Panc1 (cell line): ENCODE measurements around the gene TJAP1.

Experiments used
- CTCF ChIP-seq: fragments of 450-650 bp; IDR thresholded peaks from 2 replicates; pipeline ENCODE4 v1.5.1; 2017; ENCODE audit warnings: mild to moderate bottlenecking
- POLR2AphosphoS5 ChIP-seq: IDR thresholded peaks from 2 replicates; pipeline ENCODE4 v1.6.1; 2012; ENCODE audit warnings: mild to moderate bottlenecking, low read depth, low read length, moderate library complexity
- REST ChIP-seq, 2 experiments: IDR thresholded peaks; 2 replicates each; pipeline ENCODE4 v1.6.1; 2011 to 2012; ENCODE audit warnings: low read depth in 2 of 2, control low read depth in 1 of 2, low read length in 1 of 2, mild to moderate bottlenecking in 1 of 2, moderate library complexity in 1 of 2; ENCODE audit not compliant: insufficient read depth in 1 of 2
- SIN3A ChIP-seq: IDR thresholded peaks from 2 replicates; pipeline ENCODE4 v1.6.1; 2012; ENCODE audit warnings: low read depth, mild to moderate bottlenecking, low read length, moderate library complexity, borderline replicate concordance; ENCODE audit not compliant: insufficient read depth
- TCF7L2 ChIP-seq: IDR thresholded peaks from 2 replicates; pipeline ENCODE4 v1.6.1; 2011; ENCODE audit warnings: mild to moderate bottlenecking, low read depth, low read length, inconsistent platforms

- TF ChIP-seq CTCF (no peak), POLR2AphosphoS5 (no peak), REST (IDR thresholded peaks at IDR 0.05; ENCODE audit: insufficient read depth in 1 of 2, low read depth in 2 of 2, low read length in 1 of 2) (no peak), SIN3A (no peak), TCF7L2 (no peak)
Measured at GRCh38 chr6:43500921-43501320, 23.6 kb downstream of the TJAP1 start.
